GM18505 (cell line): ENCODE results near the gene SGPP2.
"Not testable (repeated sequence)": the region's sequence is repeated elsewhere in the genome, so short reads cannot be mapped to it uniquely, and the experiment has no call there.

ENCODE experiments used
- ATAC-seq: cut with Tn5 transposase; IDR thresholded peaks from one replicate; pipeline ENCODE4 v1.9.1; 2021; ENCODE audit not compliant: unreplicated experiment
- POLR2A ChIP-seq: IDR thresholded peaks from 4 replicates; pipeline ENCODE4 v1.6.1; 2011; ENCODE audit warnings: borderline replicate concordance; ENCODE audit not compliant: insufficient read depth, insufficient read length; ENCODE audit errors: extremely low read depth

SGPP2 gene

DNA sequence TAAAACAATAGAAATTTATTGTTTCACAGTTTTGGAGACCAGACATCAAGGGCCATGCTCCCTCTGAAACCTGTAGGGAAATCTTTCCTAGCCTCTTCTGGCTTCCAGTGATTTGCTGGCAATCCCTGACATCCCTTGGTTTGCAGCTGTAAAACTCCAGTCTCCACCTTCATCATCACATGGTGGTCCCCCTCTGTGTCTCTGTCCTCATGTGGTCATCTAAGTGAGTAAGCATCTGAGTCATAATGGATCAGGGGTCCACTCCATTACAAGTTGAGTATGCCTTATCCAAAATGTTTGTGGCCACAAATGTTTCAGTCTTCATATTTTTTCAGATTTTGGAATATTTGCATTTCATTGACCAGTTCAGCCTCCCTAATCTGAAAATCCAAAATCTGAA, 5.6 kb upstream of the SGPP2 start:
- ATAC-seq, result no peak

DNA sequence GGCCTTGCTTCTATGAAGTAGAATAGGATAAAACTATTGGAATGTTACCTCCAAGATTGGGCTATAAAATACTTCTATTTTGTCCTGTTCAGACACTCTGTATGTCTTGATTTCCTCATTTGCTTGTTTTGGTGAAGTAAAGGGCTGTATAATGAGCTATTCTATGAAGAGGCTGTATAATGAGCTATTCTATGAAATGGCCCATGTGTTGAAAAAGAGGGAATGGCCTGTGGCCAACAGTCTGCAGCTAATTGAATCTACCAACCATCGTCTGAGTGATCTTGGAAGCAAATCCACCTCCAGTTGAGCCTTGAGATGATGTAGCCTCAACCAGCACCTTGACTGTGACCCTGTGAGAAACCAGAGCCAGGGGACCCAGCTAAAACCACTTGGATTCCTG, 3.8 kb upstream of the SGPP2 start:
- ATAC-seq, result no peak
- no peak for TF ChIP-seq POLR2A

More for the DNA sequence above, 5.6 kb upstream of the SGPP2 start:
- TF ChIP-seq POLR2A, result no peak

- no peak for TF ChIP-seq POLR2A
- ATAC-seq, result no peak
Measured at GRCh38 chr2:222421626-222422025, 2.7 kb upstream of the SGPP2 start.

DNA sequence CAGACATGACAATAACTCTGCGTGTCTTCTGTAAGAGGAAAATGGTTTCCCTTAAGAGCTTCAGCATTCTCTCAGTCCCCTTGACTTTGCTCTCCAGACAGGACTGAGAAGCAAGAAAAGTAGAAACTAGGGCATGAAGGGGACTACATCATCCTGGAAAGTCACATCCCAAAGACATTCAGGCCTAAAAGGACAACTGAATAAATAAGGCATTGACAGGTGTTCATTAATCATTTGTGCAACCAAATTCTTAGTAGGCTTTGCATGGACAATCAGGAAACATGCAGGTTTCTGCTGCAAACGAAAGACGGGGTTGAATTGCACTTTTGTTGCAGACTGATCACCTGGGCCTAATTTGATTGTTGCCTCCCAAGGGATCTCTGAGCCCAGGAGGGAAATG, 1.2 kb upstream of the SGPP2 start:
- no peak for TF ChIP-seq POLR2A
- no peak for ATAC-seq

GRCh38 chr2:222423632-222424275, 589 bp upstream of the SGPP2 start:
- peak; percentile 29 for ATAC-seq
- TF ChIP-seq POLR2A, result peak; percentile 71

- no peak for TF ChIP-seq POLR2A
- peak; percentile 18 for ATAC-seq
Measured at GRCh38 chr2:222424729-222425671, 657 bp downstream of the SGPP2 start.

- ATAC-seq, result peak; percentile 45
- no peak for TF ChIP-seq POLR2A
Measured at GRCh38 chr2:222427646-222428301, 3.4 kb downstream of the SGPP2 start.

DNA sequence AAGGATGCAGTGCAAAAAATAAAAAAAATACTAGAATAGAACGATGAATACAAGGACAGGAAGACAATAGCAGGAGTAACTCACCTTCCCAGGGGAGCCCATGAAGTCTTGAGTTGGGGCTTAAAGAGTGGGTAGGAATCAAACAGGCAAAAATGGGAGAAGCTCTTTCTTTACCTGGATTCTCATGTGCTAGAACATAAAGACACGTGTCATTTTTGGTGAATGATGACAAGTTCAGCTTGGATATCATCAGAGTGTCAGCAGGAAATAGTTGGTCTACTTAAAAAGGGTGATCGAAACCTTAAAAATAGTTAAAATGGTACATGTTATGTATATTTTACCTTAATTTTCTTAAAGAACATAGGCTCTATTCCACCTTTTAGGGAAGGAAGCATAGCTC, 5.7 kb downstream of the SGPP2 start:
- ATAC-seq, result no peak
- TF ChIP-seq POLR2A, result no peak

DNA sequence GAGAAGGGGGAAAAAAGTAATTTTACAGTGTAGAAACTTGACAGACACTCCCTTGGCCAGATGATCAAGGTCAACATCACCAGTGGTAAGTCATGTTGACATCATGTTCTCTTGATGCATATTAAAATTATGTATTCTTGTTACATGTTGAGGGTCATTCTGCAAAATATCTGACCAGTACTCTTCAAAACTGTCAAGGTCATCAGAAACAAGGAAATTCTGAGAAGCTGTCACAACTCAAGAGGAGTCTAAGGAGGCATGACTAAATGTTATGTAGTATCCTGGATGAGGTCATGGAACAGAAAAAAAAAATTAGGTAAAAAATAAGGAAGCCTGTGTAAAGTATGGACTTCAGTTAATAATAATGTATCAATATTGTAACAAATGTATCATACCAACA, 6.3 kb downstream of the SGPP2 start:
- TF ChIP-seq POLR2A, result no peak
- ATAC-seq, result no peak

- ATAC-seq, result no peak
- no peak for TF ChIP-seq POLR2A
Measured at GRCh38 chr2:222431869-222432268, 7.5 kb downstream of the SGPP2 start.

- TF ChIP-seq POLR2A, result no peak
- peak; percentile 77 for ATAC-seq
Measured at GRCh38 chr2:222433332-222434173, 9.2 kb downstream of the SGPP2 start.

DNA sequence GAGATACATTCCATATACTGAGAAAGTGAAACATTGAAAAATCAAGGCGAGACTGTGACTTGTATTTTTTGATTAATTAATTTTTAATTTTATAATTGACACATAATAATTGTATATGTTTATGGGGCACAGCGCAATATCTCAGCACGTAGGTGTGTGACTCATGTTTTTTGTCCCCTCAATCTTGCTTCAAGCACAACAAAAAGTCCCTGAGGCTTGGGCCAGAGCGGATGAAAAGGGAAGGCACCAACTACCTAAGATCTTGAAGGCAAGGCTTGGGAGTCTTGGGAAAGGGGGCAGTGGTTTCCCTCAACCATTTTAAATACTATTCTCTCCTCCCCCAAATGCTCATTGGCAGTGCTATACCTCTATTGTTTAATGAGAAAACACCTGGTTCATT, 9.9 kb downstream of the SGPP2 start:
- peak; percentile 36 for ATAC-seq
- no peak for TF ChIP-seq POLR2A

DNA sequence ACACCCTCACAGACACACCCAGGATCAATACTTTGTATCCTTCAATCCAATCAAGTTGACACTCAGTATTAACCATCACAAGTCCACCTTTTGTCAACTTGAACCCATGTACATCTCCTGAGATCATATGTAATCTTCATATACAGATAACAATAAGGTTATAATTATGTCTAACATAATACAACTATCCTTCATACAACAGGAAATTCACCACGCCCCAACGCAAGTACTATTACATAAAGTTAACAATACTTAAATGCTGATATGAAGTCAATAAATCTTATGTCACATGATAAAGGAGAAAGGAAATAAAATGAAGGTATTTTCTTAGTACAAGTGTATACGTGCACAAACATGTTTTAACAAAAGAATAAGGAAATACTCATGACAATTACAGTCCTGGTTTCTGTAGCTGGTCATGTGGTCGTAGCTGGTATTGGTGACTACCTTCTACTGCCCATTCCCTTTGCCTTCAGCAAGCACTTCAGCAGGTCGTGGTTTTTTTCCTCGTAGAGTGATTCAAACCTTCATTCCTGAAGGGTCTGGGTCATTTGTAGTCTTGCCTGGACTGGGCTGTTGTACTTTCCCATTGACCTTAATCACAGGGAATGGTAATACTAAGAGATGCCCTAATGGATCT, 11.2 kb downstream of the SGPP2 start:
- ATAC-seq, result not testable (repeated sequence)
